Stimulated activated CD8-positive, alpha-beta memory T cell treated with anti-CD3 and anti-CD28 coated beads, Interleukin-7, amount 100 ng/mL, for 24 hours (primary cell): ENCODE data around the gene DCC.
"Not testable (repeated sequence)": the region's sequence is repeated elsewhere in the genome, so short reads cannot be mapped to it uniquely, and the experiment has no call there.

Experiments used
- DNase-seq: peaks from one replicate; pipeline ENCODE4 v3.0.0-alpha.2; 2020; ENCODE audit warnings: low read depth

The DCC gene

GRCh38 chr18:53509886-53510285 lies 1169.9 kb downstream of the DCC start:
- no peak for DNase-seq

GRCh38 chr18:53511725-53512124 lies 1171.7 kb downstream of the DCC start:
- DNase-seq = not testable (repeated sequence)

GRCh38 chr18:53521068-53521467 lies 1181.1 kb downstream of the DCC start:
- no peak for DNase-seq

GRCh38 chr18:53526101-53526870 lies 1186.3 kb downstream of the DCC start:
- DNase-seq = no peak

GRCh38 chr18:53527365-53527764 lies 1187.4 kb downstream of the DCC start:
- DNase-seq = no peak

- DNase-seq = no peak
Observed at GRCh38 chr18:53531187-53531586, 1191.2 kb downstream of the DCC start.

GRCh38 chr18:53531896-53532295 lies 1191.9 kb downstream of the DCC start:
- no peak for DNase-seq

GRCh38 chr18:53534203-53534602 lies 1194.2 kb downstream of the DCC start:
- DNase-seq = no peak

GRCh38 chr18:53534695-53535094 lies 1194.7 kb downstream of the DCC start:
- no peak for DNase-seq

GRCh38 chr18:53536908-53537307 lies 1196.9 kb downstream of the DCC start:
- DNase-seq = no peak

GRCh38 chr18:53541924-53542323 lies 1201.9 kb downstream of the DCC start:
- no peak for DNase-seq

- no peak for DNase-seq
Observed at GRCh38 chr18:53543711-53544110, 1203.7 kb downstream of the DCC start.

- no peak for DNase-seq
Observed at GRCh38 chr18:53544917-53545316, 1204.9 kb downstream of the DCC start.

- no peak for DNase-seq
Observed at GRCh38 chr18:53551868-53552426, 1212.0 kb downstream of the DCC start.

GRCh38 chr18:53553030-53553429 lies 1213.0 kb downstream of the DCC start:
- no peak for DNase-seq

- no peak for DNase-seq
Observed at GRCh38 chr18:53556450-53556849, 1216.5 kb downstream of the DCC start.

GRCh38 chr18:53560546-53560945 lies 1220.5 kb downstream of the DCC start:
- DNase-seq = no peak

- no peak for DNase-seq
Observed at GRCh38 chr18:53566626-53567025, 1226.6 kb downstream of the DCC start.

- no peak for DNase-seq
Observed at GRCh38 chr18:53567929-53568574, 1228.1 kb downstream of the DCC start.
